AG09309 (cell line): ENCODE measurements around the gene NGF.

ENCODE experiments used
- DNase-seq: peaks from one replicate; pipeline ENCODE4 v3.0.0-alpha.2; 2010; ENCODE audit warnings: low read depth
- H3K4me3 ChIP-seq: 2 replicates; pipeline ENCODE4 v1.5.1; 2011; ENCODE audit warnings: mild to moderate bottlenecking, low read depth, low read length, moderate library complexity; ENCODE audit not compliant: control insufficient read depth
- CTCF ChIP-seq: IDR thresholded peaks from 2 replicates; pipeline ENCODE4 v1.5.1; 2011; ENCODE audit warnings: mild to moderate bottlenecking, low read depth, low read length, inconsistent platforms; ENCODE audit not compliant: insufficient read depth, control insufficient read depth; ENCODE audit errors: missing control alignments

The NGF gene

DNA sequence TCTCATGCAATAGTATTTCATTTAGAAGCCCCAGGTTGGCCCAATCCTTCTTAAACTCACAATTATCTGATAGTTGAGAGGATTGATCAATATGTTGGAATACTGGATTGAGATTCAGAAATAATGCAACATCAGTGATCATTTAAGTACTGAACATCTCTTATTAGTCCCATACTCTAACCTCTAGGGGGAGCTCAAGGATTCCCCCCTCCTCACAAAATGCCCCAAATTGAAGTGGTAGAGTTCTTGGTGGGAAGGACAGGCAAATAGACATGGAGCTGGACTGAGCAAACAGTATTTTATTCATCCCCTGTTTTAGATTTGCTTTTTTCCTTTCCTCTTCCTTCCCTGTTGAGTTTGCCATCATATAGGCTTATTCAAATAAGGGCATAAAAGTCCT is 62.8 kb downstream of the NGF start:
- DNase-seq: no peak

GRCh38 chr1:115274467-115274866 is 63.6 kb downstream of the NGF start:
- H3K4me3 ChIP-seq: no peak overlapping the region
- no peak for DNase-seq
- TF ChIP-seq CTCF: no peak

More for the DNA sequence above, 62.8 kb downstream of the NGF start:
- H3K4me3 ChIP-seq: no peak overlapping the region
- TF ChIP-seq CTCF: peak; percentile 38

- no peak for TF ChIP-seq CTCF
- no peak for DNase-seq
- no peak overlapping the region for H3K4me3 ChIP-seq
Observed at GRCh38 chr1:115266729-115267421, 71.2 kb downstream of the NGF start.

GRCh38 chr1:115265099-115265498 is 73.0 kb downstream of the NGF start:
- no peak for TF ChIP-seq CTCF
- no peak overlapping the region for H3K4me3 ChIP-seq
- no peak for DNase-seq

GRCh38 chr1:115262886-115263285 is 75.2 kb downstream of the NGF start:
- no peak for TF ChIP-seq CTCF
- H3K4me3 ChIP-seq: no peak overlapping the region
- no peak for DNase-seq

- no peak overlapping the region for H3K4me3 ChIP-seq
- TF ChIP-seq CTCF: no peak
- DNase-seq: no peak
Observed at GRCh38 chr1:115261496-115261895, 76.6 kb downstream of the NGF start.
